ENCODE measurements around the gene CCDC170. TPM values are rescaled to one million over a fixed set of nuclear protein-coding genes. Genes with fewer than 3 reads are reported as not detected.
"Not testable (repeated sequence)": the region's sequence is repeated elsewhere in the genome, so short reads cannot be mapped to it uniquely, and the experiment has no call there.

CCDC170 gene
- polyA plus RNA-seq, 1 of the 3 experiments (the other 2 are of a cell fraction): not detected

- no peak for TF ChIP-seq EP300 (IDR thresholded peaks at IDR 0.05; ENCODE audit: borderline replicate concordance in 1 of 2, low read depth in 1 of 2, low read length in 1 of 2)
Measured at GRCh38 chr6:151544453-151544852, 50.6 kb downstream of the CCDC170 start (continued).

- POLR2A ChIA-PET; H3K36me3 ChIP-seq (replicated peaks in 1 of 2; ENCODE audit: control insufficient read depth in 1 of 2, insufficient read depth in 2 of 2, low read length in 1 of 2); H3K4me3 ChIP-seq (ENCODE audit: low read depth in 2 of 2, low read length in 1 of 2); H3K27ac ChIP-seq (ENCODE audit: low read depth in 2 of 2, low read length in 1 of 2); H3K79me2 ChIP-seq (ENCODE audit: insufficient read depth); H4K20me1 ChIP-seq (ENCODE audit: insufficient read depth); H3K9ac ChIP-seq; H3K9me3 ChIP-seq; H2AFZ ChIP-seq (ENCODE audit: low read depth); DNase-seq; H3K9me2 ChIP-seq; H3K27me3 ChIP-seq (ENCODE audit: insufficient read depth); H3F3A ChIP-seq (replicated peaks; ENCODE audit: insufficient read depth); H3K4me2 ChIP-seq; CTCF ChIA-PET; H3K4me1 ChIP-seq (ENCODE audit: control insufficient read depth in 1 of 2, insufficient read depth in 2 of 2, low read depth in 1 of 2, low read length in 1 of 2): not testable (repeated sequence)
- 45% methylated on average over 6 of the region's 6 CpGs for WGBS (ENCODE audit: low lambda C conversion rate)
Measured at GRCh38 chr6:151544884-151545283, 51.1 kb downstream of the CCDC170 start.

- H3K9ac ChIP-seq: no peak overlapping the region
- H2AFZ ChIP-seq (ENCODE audit: low read depth): no peak overlapping the region
- no peak overlapping the region for H3K4me3 ChIP-seq (ENCODE audit: low read depth in 2 of 2, low read length in 1 of 2)
- no peaks in the 10 kb centered on the region for H3F3A ChIP-seq (replicated peaks; ENCODE audit: insufficient read depth)
- CTCF ChIA-PET: no interaction called here
- no peaks in the 10 kb centered on the region for H4K20me1 ChIP-seq (ENCODE audit: insufficient read depth)
- no peak for DNase-seq
- no peaks in the 10 kb centered on the region for H3K9me2 ChIP-seq
- no peaks in the 10 kb centered on the region for H3K9me3 ChIP-seq
- H3K36me3 ChIP-seq (replicated peaks in 1 of 2; ENCODE audit: control insufficient read depth in 1 of 2, insufficient read depth in 2 of 2, low read length in 1 of 2): no peaks in the 10 kb centered on the region
- no peaks in the 10 kb centered on the region for H3K79me2 ChIP-seq (ENCODE audit: insufficient read depth)
- H3K27me3 ChIP-seq (ENCODE audit: insufficient read depth): no peaks in the 10 kb centered on the region
- POLR2A ChIA-PET: no interaction called here
- no peak overlapping the region for H3K27ac ChIP-seq (ENCODE audit: low read depth in 2 of 2, low read length in 1 of 2)
- TF ChIP-seq, protein P1, sequence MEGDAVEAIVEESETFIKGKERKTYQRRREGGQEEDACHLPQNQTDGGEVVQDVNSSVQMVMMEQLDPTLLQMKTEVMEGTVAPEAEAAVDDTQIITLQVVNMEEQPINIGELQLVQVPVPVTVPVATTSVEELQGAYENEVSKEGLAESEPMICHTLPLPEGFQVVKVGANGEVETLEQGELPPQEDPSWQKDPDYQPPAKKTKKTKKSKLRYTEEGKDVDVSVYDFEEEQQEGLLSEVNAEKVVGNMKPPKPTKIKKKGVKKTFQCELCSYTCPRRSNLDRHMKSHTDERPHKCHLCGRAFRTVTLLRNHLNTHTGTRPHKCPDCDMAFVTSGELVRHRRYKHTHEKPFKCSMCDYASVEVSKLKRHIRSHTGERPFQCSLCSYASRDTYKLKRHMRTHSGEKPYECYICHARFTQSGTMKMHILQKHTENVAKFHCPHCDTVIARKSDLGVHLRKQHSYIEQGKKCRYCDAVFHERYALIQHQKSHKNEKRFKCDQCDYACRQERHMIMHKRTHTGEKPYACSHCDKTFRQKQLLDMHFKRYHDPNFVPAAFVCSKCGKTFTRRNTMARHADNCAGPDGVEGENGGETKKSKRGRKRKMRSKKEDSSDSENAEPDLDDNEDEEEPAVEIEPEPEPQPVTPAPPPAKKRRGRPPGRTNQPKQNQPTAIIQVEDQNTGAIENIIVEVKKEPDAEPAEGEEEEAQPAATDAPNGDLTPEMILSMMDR (IDR thresholded peaks at IDR 0.05): peak; percentile 31
- no peak for TF ChIP-seq JUND (IDR thresholded peaks at IDR 0.05)
- WGBS (ENCODE audit: low lambda C conversion rate): 39% methylated on average over 13 of the region's 13 CpGs
- H3K4me1 ChIP-seq (ENCODE audit: control insufficient read depth in 1 of 2, insufficient read depth in 2 of 2, low read depth in 1 of 2, low read length in 1 of 2): no peaks in the 10 kb centered on the region
- no peak overlapping the region for H3K4me2 ChIP-seq
Measured at GRCh38 chr6:151546941-151547659, 53.3 kb downstream of the CCDC170 start.

- no peaks in the 10 kb centered on the region for H3F3A ChIP-seq (replicated peaks; ENCODE audit: insufficient read depth)
- POLR2A ChIA-PET: no interaction called here
- DNase-seq: no peak
- no peaks in the 10 kb centered on the region for H3K27me3 ChIP-seq (ENCODE audit: insufficient read depth)
- no peak overlapping the region for H2AFZ ChIP-seq (ENCODE audit: low read depth)
- no peaks in the 10 kb centered on the region for H3K4me1 ChIP-seq (ENCODE audit: control insufficient read depth in 1 of 2, insufficient read depth in 2 of 2, low read depth in 1 of 2, low read length in 1 of 2)
- no peaks in the 10 kb centered on the region for H4K20me1 ChIP-seq (ENCODE audit: insufficient read depth)
- TF ChIP-seq SMC3 (IDR thresholded peaks at IDR 0.05; ENCODE audit: low read depth, low read length): no peak
- TF ChIP-seq, protein P2, sequence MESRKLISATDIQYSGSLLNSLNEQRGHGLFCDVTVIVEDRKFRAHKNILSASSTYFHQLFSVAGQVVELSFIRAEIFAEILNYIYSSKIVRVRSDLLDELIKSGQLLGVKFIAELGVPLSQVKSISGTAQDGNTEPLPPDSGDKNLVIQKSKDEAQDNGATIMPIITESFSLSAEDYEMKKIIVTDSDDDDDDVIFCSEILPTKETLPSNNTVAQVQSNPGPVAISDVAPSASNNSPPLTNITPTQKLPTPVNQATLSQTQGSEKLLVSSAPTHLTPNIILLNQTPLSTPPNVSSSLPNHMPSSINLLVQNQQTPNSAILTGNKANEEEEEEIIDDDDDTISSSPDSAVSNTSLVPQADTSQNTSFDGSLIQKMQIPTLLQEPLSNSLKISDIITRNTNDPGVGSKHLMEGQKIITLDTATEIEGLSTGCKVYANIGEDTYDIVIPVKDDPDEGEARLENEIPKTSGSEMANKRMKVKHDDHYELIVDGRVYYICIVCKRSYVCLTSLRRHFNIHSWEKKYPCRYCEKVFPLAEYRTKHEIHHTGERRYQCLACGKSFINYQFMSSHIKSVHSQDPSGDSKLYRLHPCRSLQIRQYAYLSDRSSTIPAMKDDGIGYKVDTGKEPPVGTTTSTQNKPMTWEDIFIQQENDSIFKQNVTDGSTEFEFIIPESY (IDR thresholded peaks at IDR 0.05; ENCODE audit: borderline replicate concordance, low read depth): no peak
- no peaks in the 10 kb centered on the region for H3K9me3 ChIP-seq
- H3K27ac ChIP-seq (ENCODE audit: low read depth in 2 of 2, low read length in 1 of 2): no peak overlapping the region
- no peaks in the 10 kb centered on the region for H3K36me3 ChIP-seq (replicated peaks in 1 of 2; ENCODE audit: control insufficient read depth in 1 of 2, insufficient read depth in 2 of 2, low read length in 1 of 2)
- H3K9ac ChIP-seq: no peak overlapping the region
- no peak overlapping the region for H3K4me2 ChIP-seq
- WGBS (ENCODE audit: low lambda C conversion rate): 16% methylated on average over 5 of the region's 5 CpGs
- H3K4me3 ChIP-seq (ENCODE audit: low read depth in 2 of 2, low read length in 1 of 2): no peak overlapping the region
- no peaks in the 10 kb centered on the region for H3K9me2 ChIP-seq
- CTCF ChIA-PET: no interaction called here
- H3K79me2 ChIP-seq (ENCODE audit: insufficient read depth): no peaks in the 10 kb centered on the region
Measured at GRCh38 chr6:151548201-151548600, 54.4 kb downstream of the CCDC170 start.
